H1 (cell line): ENCODE data around the gene MYLK. TPM values are rescaled to one million over a fixed set of nuclear protein-coding genes. Genes with fewer than 3 reads are reported as not detected.

ENCODE experiments used
- CBX5 ChIP-seq: fragments of 300-800, 300-1000 bp; sonication (generic); IDR thresholded peaks from 2 replicates; pipeline ENCODE4 v1.7.1; 2016; ENCODE audit warnings: antibody characterized with exemption, low read length, low read depth
- CHD7 ChIP-seq: fragments of 300-600 bp; sonication (generic); IDR thresholded peaks from 2 replicates; pipeline ENCODE4 v1.7.1; 2012; ENCODE audit warnings: low read length, moderate library complexity, mild to moderate bottlenecking, inconsistent platforms; ENCODE audit not compliant: insufficient replicate concordance
- NRF1 ChIP-seq: IDR thresholded peaks from 2 replicates; pipeline ENCODE4 v1.6.1; 2011; ENCODE audit warnings: mild to moderate bottlenecking, low read depth, low read length, improper control_type of control experiment
- RNF2 ChIP-seq: fragments of 200-900, 300-1000 bp; sonication (generic); IDR thresholded peaks from 2 replicates; pipeline ENCODE4 v1.7.1; 2016; ENCODE audit warnings: borderline replicate concordance, low read depth, mild to moderate bottlenecking, antibody characterized with exemption, low read length; ENCODE audit not compliant: poor library complexity, severe bottlenecking; ENCODE audit errors: missing control alignments
- SUZ12 ChIP-seq: fragments of 200-600 bp; sonication (generic); IDR thresholded peaks from 2 replicates; pipeline ENCODE4 v1.6.1; 2012; ENCODE audit warnings: mild to moderate bottlenecking, inconsistent platforms, low read length, moderate library complexity, mixed read lengths
- polyA plus RNA-seq, 7 experiments: library from polyadenylated mRNA; depleted of rRNA in 3 of 7; stranded (reverse) in 5 of 7; unstranded in 2 of 7; fragments of >200 nt in 5 of 7; fragments of 200-250 nt in 2 of 7; gene quantifications; 1 replicate in 5 of 7; 2 replicates in 1 of 7; 4 replicates in 1 of 7; pipeline versions ENCODE4 v1.2.1 to v1.2.3, GENCODE V29; 2011 to 2013; ENCODE audit warnings: missing spikeins in 2 of 7, mixed read lengths in 2 of 7
- total RNA-seq: library from RNA; stranded (reverse); fragmentation: NEBNext Ultra II Directional; extraction: Animal tissue kit (Norgen Biotek cat#: 25700); gene quantifications from 2 replicates; pipeline ENCODE4 v1.2.1, GENCODE V29; 2021

The MYLK gene
- total and polyA plus RNA-seq, 2 of the 8 experiments (the other 6 are each of a cell fraction or from before 2014, with no cell fraction given): 11.6 to 21.3 TPM

GRCh38 chr3:123728991-123729390, 155.1 kb downstream of the MYLK start (continued):
- TF ChIP-seq SUZ12 (no peak), CBX5 (no peak), NRF1 (no peak), RNF2 (no peak), CHD7 (no peak)
